HG03066 (cell line): ENCODE data around the gene CDR2L.
"Not testable (repeated sequence)": the region's sequence is repeated elsewhere in the genome, so short reads cannot be mapped to it uniquely, and the experiment has no call there.

Experiments used
- ATAC-seq: cut with Tn5 transposase; IDR thresholded peaks from one replicate; pipeline ENCODE4 v1.9.1; 2021; ENCODE audit warnings: low read depth; ENCODE audit not compliant: unreplicated experiment

The CDR2L gene

DNA sequence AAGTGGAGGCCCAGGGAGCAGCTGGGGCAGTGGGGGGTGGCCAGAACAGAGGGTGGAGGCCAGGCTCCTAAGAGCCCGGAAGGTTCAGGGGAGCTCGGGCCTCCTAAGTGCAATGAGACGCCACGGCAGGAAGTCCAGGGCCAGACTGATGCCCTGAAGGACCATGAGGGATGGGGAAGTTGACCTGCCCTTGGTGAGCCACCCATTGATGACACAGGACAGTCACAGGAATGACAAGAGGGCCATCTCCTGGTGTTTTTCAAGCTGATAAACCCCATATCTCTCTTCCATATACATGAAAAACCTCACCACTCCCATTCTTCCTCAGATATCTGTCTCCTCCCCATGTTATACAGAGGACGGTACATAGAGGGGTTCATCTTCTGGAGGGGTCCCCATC, 19.2 kb downstream of the CDR2L start:
- no peak for ATAC-seq

DNA sequence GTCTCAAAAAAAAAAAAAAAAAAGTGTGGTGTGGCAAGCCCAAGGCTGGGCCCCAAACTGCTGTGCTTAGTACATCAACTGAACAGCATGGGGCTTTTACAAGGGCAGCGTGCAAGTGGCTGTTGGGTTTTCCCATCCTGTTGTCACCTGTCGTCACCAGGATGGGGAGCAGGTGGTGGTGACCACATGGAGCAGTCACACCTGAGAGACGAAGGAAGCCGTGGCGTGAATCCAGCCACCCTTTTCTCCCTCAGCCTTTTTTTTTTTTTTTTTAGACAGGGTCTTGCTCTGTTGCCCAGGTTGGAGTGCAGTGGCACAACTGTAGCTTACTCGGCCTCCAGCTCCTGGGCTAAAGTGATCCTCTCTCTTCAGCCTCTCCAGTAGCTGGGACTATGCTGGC, 20.9 kb downstream of the CDR2L start:
- no peak for ATAC-seq

GRCh38 chr17:75009139-75009724, 21.8 kb downstream of the CDR2L start:
- no peak for ATAC-seq

DNA sequence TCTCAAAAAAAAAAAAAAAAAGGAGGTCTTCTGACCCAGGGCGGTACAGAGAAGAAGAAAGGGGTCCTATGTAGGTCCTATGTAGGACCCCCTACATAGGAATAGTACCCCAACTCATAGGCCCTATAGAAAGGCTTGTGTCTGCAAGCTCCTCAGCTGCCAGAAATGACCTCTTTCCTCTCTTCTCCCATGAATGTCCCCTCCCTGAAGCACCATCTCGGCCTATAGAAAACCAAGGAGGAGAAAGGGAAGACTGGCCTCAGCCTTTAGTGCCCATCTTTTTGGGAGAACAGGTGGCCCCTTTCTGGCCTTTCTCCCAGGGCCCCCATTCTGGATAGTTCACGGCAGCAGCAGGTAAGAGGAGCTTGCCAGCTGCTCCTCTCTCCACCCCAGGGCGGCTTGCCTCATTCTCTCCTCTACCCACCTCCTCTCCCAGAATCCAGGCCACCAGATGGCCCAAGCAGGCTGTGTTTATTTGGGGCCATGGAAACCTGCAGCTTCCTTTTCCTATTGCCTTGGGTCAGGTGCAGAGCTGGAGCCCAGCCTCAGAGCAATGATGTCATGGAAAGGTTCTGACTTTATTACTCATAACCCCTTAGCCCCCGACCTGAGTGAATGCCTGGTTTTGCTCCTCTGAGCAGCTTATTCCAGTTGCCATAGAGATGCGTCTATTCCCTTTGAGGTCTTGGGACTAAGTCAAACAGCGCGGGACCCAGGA, 23.4 kb downstream of the CDR2L start:
- ATAC-seq: no peak

DNA sequence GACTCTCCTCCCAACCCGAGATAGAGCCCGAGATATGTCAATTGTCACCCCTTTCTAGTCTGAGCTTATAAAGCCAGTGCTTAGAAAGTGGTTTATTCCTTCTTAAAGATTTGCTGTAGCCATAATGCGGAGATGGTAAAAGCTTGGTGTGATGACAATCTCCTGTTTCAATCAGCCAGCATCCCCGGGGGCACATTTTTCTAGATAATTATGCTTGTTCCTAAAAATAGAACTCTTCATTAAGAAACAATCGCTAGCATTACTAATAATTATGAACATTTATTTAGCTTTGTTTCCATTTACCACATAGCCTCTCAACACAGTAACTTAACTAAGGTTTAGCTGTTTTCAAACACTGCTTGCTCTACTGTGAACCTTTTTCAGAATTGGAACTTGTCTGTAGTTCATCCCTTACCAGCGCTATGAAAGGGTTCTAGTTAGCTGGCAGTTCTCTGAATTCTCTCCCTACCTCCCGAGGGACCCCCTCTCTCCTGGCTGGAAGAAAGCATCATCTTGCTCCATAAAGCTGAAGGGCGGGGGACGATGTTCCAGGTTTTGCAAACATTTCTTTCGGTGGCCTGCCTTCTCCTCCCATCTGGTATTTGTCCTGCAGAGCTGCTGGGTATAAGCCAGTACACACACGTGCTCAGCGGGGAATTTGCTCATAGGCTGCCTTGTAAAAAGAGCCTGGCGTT, 24.1 kb downstream of the CDR2L start:
- no peak for ATAC-seq

- ATAC-seq: no peak
These were observed 24.6 kb downstream of the CDR2L start for GRCh38 chr17:75012096-75012345.

DNA sequence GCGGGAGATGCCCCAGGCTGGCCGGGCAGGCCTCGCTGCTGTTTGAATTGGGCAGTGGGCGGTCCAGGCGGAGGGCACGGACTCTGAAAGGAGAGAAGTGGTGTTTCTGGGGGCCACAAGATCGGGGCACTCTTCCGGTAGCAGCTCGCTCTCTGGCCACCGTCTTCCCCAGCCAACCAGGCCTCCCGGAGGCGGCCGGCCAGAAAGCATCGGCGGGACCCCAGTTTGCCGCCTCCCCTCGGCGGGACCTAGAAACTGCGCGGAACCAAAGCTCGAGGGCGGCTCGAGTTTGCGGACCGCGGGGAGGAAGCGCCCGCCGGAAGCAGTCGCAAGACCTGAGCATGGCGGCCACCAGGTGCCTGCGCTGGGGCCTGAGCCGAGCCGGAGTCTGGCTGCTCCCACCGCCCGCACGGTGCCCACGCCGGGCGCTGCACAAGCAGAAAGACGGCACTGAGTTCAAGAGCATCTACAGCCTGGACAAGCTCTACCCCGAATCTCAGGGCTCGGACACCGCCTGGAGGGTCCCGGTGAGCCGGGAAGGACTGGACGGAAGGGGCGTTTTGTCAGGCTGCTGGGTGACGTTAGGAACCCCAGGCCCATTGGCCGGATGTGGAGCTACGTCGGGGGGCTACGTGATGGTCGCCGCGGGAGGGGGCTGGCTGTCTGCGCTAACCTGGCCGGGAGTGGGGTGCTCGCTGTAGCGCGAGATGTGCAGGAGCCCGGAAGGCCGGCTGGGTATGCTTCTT, 25.1 kb downstream of the CDR2L start, which contains the start of gene MRPL58:
Gene MRPL58 (plus strand): TSS at position 325 of the 746 bp plus-strand sequence. CDS start 17 bp downstream, at position 342.
- peak; percentile 83 for ATAC-seq

DNA sequence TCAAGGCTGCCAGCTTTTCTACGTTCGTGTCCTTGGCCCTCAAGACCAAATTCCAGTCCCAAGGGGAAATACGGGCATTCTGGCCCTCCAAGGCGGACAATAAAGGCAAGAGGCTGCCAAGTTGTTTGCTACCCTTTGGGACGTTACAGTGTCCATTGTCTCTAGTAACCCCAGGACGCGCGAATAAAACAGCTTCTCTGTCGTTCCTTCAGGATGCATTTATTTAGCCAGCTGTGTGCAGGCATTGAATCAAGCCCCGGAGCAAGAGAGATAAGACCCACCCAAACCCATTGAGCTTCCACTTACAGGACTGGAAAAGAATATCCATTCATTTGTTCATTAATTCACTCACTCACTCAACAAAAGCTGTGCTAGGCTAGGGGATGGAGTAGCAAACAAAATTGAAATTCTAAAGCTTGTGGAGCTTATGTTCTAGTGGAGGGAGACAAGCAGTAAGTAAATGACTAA, 25.7 kb downstream of the CDR2L start:
- ATAC-seq: no peak

GRCh38 chr17:75019146-75019545, 31.7 kb downstream of the CDR2L start:
- no peak for ATAC-seq

DNA sequence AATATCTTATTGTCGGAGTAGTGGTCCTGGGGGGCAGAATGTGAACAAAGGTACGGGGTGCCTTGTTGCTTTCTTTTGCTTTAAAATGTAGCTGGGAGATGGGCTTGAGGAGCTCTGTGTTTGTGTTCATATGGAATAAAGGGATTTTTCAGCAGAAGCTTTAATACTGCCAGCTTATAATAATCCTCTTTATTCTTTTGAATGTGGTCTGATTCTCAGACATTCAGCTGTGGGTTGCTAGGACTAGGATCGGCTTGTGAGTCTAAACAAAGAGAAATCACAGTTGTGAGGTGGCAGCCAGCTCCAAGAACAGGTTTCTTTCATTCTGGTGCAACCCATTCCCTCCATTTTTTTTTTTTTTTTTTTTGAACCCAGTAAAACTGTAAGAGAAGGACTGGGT, 32.3 kb downstream of the CDR2L start:
- no peak for ATAC-seq

DNA sequence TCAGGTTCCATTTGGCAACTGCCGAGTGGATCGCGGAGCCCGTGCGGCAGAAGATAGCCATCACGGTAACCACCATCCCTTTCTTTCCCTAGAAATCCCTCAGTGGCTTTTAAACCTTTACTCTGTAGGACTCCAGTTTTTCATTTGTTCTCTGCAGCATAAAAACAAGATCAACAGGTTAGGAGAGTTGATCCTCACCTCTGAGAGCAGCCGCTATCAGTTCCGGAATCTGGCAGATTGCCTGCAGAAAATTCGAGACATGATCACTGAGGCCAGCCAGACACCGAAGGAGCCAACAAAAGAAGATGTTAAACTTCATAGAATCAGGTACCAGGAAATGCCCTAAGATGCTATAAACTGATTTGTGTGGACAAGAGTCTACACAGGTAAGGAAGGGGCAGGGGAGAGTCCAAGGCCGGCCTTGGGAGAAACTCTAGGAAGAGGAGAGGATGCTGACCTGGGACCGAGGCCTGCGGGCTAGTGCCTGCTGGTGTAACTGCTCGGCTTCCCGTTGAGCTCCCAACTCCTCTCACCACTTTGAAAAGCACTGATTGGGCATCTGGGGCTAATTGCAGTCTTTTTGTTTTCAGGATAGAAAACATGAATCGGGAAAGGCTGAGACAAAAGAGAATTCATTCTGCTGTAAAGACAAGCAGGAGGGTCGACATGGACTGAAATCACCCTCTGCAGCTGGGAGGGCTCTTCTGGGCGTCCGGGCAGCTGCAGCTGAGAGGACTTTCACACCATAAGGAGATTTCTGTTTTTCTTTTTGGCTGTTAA, 33.1 kb downstream of the CDR2L start:
- ATAC-seq: no peak

- no peak for ATAC-seq
These were observed 37.4 kb downstream of the CDR2L start for GRCh38 chr17:75024686-75025397.

DNA sequence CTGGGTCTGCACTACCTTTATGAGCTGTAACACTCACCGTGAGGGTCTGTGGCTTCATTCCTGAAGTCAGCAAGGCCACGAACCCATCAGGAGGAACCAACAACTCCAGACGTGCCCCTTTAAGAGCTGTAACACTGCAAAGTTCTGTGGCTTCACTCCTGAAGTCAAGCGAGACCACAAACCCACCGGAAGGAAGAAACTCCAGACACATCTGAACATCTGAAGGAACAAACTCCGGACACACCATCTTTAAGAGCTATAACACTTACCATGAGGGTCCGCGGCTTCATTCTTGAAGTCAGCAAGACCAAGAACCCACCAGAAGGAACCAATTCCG, 37.9 kb downstream of the CDR2L start:
- not testable (repeated sequence) for ATAC-seq

DNA sequence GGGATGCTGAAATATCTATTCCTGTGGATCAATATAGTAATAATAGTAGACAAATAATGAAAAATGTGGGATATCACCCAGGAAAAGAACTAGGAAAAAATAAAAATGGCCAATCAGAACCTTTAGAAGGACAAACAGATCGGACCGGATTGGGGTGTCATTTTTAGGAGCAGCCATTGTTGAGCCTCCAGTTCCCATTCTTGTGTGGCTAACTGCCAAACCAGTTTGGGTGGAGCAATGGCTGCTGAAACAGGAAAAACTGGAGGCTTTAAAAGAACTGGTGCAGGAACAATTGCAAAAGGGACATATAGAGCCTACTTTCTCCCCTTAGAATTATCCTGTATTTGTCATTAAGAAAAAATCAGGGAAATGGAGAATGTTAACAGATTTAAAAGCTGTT, 39.2 kb downstream of the CDR2L start:
- ATAC-seq: not testable (repeated sequence)

DNA sequence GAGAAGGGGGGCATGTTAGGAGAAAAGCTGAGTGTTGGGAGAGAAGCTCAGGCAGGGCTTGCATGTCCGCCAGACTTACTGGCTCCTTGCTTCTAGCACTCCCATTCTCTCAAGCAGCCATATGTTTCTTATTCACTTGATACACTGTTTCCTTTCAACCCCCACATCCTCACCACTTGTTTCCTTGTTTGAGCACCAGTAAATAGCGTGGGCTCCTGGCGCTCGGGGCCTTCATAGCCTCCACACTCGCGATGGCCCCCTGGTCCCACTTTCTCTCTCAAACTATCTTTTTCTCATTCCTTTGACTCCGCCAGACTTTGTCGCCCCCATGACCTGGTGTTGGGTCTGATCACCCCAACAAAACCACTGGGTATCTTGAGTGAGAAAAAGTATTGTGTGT, 42.7 kb downstream of the CDR2L start:
- ATAC-seq: no peak

DNA sequence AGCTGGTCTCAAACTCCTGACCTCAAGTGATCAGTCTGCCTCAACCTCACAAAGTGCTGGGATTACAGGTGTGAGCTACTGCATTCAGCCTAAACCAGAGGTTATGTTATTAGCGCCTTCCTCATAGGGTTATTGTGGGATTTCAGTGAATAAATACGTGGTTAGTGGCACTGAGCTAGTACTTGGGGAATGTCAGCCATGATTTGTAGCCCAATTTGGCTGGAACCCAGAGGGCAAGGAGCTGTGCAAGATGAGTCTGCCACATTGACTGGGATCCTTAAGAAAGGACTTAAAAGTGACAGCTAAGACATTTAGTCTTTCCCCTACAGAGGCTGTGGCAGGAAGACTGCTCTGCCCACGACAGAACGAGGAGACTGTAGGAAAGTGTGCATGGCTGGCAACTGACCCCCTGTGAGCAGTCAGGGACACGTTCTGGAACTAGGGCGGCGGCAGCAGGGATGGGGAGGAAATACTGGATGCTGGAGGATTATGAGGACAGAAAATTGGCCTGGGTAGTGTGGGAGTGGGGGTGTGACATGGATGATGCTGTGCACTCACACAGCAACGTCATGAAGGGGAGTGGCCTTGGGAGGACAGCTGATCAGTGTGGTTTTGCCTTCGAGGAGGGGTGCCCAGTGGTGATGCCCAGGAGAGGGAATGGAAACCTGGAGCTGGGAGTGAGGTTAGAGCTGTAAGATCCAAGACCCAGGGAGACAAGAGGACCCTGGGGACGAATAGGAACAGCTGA, 44.7 kb downstream of the CDR2L start:
- no peak for ATAC-seq

DNA sequence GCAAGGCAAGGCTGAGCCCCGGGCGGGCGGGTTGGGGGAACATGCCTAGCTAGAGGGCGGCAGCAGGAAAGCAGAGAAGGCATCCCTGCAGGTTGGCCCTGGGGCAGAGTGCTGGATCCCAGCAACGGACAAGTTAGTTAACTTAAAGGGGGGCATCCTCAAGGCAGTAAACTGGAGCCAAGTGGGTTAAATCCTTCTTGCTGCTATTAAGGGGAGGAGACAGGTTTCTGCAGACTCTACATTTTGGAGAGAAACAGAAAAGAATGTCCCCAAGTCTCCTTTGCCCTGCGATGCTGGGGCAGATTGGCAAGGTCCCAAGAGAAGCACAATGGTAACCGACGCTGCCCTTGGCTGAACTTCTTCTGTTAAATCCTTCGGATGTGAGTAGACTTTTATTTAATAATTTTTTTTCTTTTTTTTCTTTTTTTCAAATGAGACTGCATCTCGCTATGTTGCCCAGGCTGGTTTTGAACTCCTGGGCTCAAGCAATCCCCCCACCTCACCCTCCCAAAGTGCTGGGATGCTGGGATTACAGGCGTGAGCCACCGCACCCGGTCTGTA, 45.4 kb downstream of the CDR2L start:
- ATAC-seq: no peak

DNA sequence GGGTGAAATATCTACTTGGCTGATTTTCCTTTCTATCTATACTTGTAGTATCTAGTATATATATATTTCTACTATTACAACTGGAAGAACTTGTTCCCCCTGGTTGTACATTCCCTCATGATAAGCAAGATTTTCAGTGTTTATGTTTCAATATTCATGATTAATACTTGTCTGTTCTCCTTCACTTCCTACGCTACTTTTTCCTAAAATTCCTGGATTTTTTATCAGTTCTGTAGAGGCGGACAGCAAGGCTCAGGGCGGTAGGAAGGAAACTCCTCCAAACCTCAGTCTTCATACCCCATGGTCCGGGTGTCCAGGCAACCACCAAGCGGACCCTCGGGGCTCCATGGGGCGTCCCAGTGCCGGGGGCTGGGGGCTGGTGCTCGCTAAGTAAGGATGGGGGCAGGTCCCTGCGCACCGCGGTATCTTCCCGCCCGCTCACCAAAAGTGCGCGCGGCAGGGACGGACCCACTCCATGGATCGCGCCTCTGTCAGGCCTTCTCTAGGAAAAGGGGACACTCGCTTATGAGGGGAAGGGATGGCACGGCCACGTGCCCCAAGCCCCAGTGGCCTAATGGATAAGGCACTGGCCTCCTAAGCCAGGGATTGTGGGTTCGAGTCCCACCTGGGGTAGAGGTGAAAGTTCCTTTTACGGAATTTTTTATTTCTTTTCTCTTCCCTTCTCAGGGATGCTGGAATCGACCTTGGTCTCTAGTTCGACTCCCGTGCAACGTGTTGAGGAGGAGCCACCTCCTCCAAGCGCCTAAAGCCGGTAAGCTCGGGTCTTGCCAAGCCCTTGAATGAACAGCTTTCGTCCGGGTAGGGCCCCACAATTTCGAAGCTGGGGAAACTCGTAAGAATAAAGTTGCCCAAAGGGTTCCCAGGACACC, 46.2 kb downstream of the CDR2L start:
- peak; percentile 43 for ATAC-seq
